Activated CD8-positive, alpha-beta T cell treated with anti-CD3 and anti-CD28 coated beads, Interleukin-2, amount 10 ng/mL, durations not matched to agents 7 days and 5 days (primary cell): ENCODE data around the gene GNG14. TPM values are rescaled to one million over a fixed set of nuclear protein-coding genes. Genes with fewer than 3 reads are reported as not detected.

Experiments
- total RNA-seq, 2 experiments: library from RNA; stranded (reverse); gene quantifications; one replicate each; pipeline ENCODE4 v1.2.3, GENCODE V29; 2021

The GNG14 gene
- total RNA-seq, 2 experiments from 2014 or later, result not detected

Other genes with a start within 250 kb of the GNG14 start
- 1 to 10 TPM; 5.7 to 6.3 TPM for gene ZNF443, start 247.0 kb upstream of the GNG14 start, total RNA-seq
- gene ZNF709, start 203.2 kb upstream of the GNG14 start, total RNA-seq, result 1 to 10 TPM; 1.7 to 3.1 TPM
- gene ZNF564, start 136.5 kb upstream of the GNG14 start, total RNA-seq, result 10 to 100 TPM; 10.3 to 10.5 TPM
- gene ZNF490, start 77.2 kb upstream of the GNG14 start, total RNA-seq, result 10 to 100 TPM; 16.2 to 16.5 TPM
- gene ZNF791, start 77.1 kb upstream of the GNG14 start, total RNA-seq, result 10 to 100 TPM; 26.6 to 29.4 TPM
- gene MAN2B1, start 21.3 kb upstream of the GNG14 start, total RNA-seq, result 100 to 1,000 TPM in 1 of 2 experiments, 10 to 100 TPM in 1; 95.5 to 102 TPM
- 10 to 100 TPM; 16.4 to 19.4 TPM for gene WDR83, start 21.2 kb upstream of the GNG14 start, total RNA-seq
- gene DHPS, start 6.1 kb upstream of the GNG14 start, total RNA-seq, result 100 to 1,000 TPM; 109 to 121 TPM
- 1 to 10 TPM; 6.0 to 6.1 TPM for gene FBXW9, start 8.6 kb downstream of the GNG14 start, total RNA-seq
- gene TNPO2, start 35.9 kb downstream of the GNG14 start, total RNA-seq, result 10 to 100 TPM; 84.3 to 93.1 TPM
- gene TRIR, start 46.7 kb downstream of the GNG14 start, total RNA-seq, result 100 to 1,000 TPM; 206 to 228 TPM
- gene GET3, start 49.5 kb downstream of the GNG14 start, total RNA-seq, result 10 to 100 TPM; 66.8 to 71.5 TPM
- gene BEST2, start 63.8 kb downstream of the GNG14 start, total RNA-seq, result not detected
- 10 to 100 TPM; 14.4 to 16.9 TPM for gene HOOK2, start 87.6 kb downstream of the GNG14 start, total RNA-seq
- gene JUNB, start 103.5 kb downstream of the GNG14 start, total RNA-seq, result 10 to 100 TPM; 90.4 to 92.9 TPM
- gene PRDX2, start 113.8 kb downstream of the GNG14 start, total RNA-seq, result 100 to 1,000 TPM; 250 to 267 TPM
- gene THSD8, start 114.1 kb downstream of the GNG14 start, total RNA-seq, result 10 to 100 TPM; 17.7 to 30.9 TPM
- gene RNASEH2A, start 118.6 kb downstream of the GNG14 start, total RNA-seq, result 10 to 100 TPM; 49.2 to 64.0 TPM
- not detected for gene RTBDN, start 146.6 kb downstream of the GNG14 start, total RNA-seq
- 1 to 10 TPM in 1 of 2 experiments, under 1 TPM in 1; 0.89 to 1.3 TPM for gene MAST1, start 150.5 kb downstream of the GNG14 start, total RNA-seq
- 10 to 100 TPM; 26.1 to 27.4 TPM for gene DNASE2, start 193.5 kb downstream of the GNG14 start, total RNA-seq
- gene KLF1, start 199.2 kb downstream of the GNG14 start, total RNA-seq, result under 1 TPM in 1 of 2 experiments, not detected in 1; 0.21 TPM
- 10 to 100 TPM; 39.5 to 42.5 TPM for gene GCDH, start 203.2 kb downstream of the GNG14 start, total RNA-seq
- 1 to 10 TPM; 3.4 to 3.9 TPM for gene SYCE2, start 231.3 kb downstream of the GNG14 start, total RNA-seq
- gene FARSA, start 245.7 kb downstream of the GNG14 start, total RNA-seq, result 100 to 1,000 TPM in 1 of 2 experiments, 10 to 100 TPM in 1; 98.8 to 106 TPM